Activated CD8-positive, alpha-beta memory T cell treated with anti-CD3 and anti-CD28 coated beads for 4 hours (primary cell): ENCODE results near the gene IL31RA.
"Not testable (repeated sequence)": the region's sequence is repeated elsewhere in the genome, so short reads cannot be mapped to it uniquely, and the experiment has no call there.

Source experiments
- DNase-seq, 2 donors: peaks; one replicate each; pipeline ENCODE4 v3.0.0-alpha.2; 2020; ENCODE audit warnings: low read depth in 2 of 2

Gene IL31RA

GRCh38 chr5:55850839-55851674 is at the start of gene IL31RA:
Gene IL31RA (plus strand): TSS chr5:55851357. CDS start chr5:55851571, 214 bp downstream.
- DNase-seq = no peak

GRCh38 chr5:55808814-55809213 is 42.3 kb upstream of the IL31RA start:
- not testable (repeated sequence) for DNase-seq

DNA sequence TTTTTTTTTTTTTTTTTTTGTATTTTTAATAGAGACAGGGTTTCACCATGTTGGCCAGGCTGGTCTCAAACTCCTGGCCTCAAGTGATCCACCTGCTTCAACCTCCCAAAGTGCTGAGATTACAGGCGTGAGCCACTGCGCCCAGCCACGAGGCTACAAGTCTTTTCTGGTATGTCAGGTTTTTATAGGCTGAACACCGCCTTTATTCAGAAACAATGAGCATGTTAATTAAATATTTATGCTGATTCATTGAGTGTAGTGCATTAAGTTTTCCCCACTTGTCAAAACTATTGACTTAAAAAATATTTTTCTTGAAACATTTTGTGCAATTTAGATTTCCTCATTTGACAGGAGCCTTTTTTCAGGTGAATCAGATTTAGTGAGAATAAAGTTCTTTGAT is 35.2 kb upstream of the IL31RA start:
- DNase-seq = not testable (repeated sequence)

- no peak for DNase-seq
These were observed 34.8 kb upstream of the IL31RA start for GRCh38 chr5:55816342-55816741.

DNA sequence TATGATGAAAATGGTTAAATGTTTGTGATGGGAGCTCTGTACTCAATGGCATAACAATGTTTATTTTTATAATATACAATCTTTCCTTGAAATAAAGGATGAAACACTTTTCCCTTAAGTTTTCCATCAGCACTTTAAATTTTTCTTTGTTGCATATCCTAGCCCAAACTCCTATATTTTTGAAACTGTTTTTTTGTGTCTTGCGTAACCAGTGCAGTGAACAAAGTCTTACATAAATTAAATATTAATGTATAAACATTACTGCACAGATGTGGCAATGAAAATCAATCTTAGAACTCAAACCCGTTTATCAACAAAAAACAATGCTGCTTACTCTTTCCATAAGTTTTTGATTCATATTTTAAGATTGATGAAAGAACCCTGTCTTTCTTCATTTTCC is 34.1 kb upstream of the IL31RA start:
- DNase-seq = no peak

DNA sequence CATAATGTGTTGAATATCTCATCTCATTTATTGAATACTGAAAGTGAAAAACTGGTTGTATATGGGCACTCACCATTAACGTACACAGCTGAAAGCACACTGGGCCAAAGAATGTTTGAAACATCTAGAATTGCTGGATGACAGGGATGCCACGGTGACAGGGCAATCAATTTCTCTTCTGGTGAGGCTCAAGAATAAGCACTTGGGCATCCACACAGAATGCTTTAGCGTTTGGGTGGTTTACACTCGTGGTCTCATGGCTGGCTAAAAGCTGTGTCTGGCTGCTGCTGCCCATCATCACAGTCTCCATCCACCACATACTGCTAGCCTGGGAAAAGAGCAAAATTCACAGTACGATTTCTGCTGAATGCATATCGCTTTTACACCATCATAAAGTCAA is 30.7 kb upstream of the IL31RA start:
- DNase-seq = no peak

GRCh38 chr5:55821731-55822512 is 29.2 kb upstream of the IL31RA start:
- no peak for DNase-seq

DNA sequence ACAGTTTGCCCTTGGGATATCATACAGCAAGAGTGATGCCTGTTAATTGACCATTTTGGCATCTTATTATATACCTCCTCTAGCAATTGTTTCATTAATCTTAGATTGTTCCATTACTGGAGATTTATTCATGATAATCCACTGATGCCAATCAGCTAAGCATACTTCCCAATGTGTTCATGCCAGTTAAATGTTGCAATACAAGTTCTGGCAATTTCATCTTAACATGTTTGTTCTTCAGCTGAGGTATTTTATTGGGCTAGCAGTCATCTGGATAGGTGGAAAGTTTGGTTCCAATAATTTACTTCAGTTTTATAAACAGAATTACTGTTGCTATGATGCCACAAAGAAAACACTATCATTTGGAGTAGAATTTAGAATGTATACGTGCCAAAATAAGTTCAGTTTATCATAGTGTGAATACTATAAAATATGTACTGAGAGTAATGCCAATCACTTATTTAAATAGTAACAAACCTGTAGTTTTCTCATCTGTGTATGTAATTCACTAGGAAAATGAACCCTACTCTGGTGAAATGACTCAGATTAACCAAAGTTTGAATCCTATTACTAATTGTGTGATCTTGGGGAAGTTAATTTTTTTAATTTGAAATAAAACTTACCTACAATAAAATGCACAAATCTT is 27.9 kb upstream of the IL31RA start:
- no peak for DNase-seq

- no peak for DNase-seq
These were observed 21.2 kb upstream of the IL31RA start for GRCh38 chr5:55829956-55830355.

DNA sequence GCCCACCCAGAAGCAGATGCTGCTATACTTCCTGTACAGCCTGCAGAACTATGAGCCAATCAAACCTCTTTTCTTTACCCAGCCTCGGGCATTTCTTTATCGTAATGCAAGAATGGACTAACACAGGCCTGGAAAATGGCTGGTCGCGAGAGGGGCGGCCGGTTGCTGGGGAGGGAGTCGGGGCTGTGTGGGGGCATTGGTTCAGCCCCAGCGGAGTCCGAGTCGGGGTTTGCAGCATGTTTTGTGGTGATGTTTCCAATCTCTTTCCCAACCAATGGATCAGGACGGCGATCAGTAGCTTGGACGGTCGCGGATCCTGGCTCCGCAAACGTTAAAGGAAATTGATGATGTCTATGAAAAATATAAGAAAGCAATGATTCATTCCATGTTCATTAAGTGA is 18.7 kb upstream of the IL31RA start:
- DNase-seq = no peak

DNA sequence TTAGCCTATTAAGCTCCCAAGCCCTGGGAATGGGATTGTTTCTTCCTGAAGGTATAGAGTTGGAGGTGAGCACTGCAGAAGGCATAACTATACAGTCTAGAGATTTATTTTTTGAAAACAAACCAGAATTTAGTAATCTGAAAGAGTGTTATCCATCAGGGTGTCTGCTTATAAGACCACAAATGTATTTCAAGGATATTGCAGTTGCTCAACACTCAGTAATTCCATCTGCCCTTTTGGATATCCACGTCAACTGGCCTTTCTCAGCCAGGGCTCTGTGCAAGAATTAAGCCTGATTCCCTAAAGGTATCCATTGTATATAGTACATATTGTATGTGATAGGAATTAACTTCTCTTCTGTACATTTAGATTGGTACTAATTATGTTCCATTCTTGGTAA is 15.0 kb upstream of the IL31RA start:
- DNase-seq = no peak

- DNase-seq = no peak
These were observed 9.2 kb upstream of the IL31RA start for GRCh38 chr5:55841976-55842375.

- DNase-seq = no peak
These were observed 3.3 kb upstream of the IL31RA start for GRCh38 chr5:55847837-55848236.

DNA sequence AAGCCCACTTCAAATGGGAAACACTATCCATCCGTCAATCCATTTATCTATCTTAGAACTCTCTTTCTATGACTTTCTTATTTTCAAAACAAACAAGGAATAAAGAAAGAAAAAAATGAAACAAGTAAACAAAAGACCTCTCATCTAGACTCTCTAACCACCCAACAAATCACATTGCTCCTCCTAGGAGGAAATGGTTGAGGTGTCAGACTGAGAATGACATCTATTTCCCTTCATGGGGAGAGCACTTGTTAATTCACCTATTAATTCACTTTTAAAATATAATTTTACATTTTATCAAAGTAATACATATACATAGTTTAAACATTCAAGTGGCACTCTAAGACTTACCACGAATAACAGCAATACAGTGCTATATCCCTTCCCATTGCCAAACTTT is 2.4 kb upstream of the IL31RA start:
- no peak for DNase-seq

DNA sequence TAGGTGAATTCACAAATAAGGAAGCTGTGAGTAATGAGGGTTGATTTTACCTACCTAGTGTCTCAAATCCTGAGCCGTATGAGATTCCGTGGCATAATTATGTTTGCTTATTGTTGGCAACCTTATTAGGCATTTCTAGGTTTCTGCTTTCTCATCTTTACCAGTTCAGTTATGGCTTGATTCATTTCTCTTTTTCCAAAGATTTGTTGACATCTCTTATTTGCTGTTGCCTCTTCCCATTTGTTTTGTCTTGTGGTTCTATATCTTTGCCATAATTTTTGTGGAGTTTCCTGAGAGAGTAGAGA is 470 bp downstream of the IL31RA start:
- no peak for DNase-seq

DNA sequence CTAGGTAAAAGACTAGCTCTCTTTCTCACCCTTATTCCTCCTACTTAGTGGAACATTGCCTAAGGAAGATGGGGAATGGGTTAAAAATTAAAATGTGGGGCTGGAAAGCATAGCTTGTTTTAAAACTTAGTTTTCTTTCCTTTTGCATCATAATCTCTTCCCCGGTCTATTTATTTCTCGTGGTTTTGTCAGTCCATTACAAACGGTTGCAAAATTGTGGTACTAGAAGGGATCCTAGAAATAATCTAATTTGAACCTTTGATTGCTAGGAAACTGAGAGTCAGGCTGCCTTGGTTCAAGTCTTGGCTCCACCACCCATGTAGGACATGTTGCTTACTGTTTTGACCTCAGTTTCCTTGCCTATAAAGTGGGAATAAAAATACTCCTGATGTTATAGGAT is 1.3 kb downstream of the IL31RA start:
- no peak for DNase-seq

DNA sequence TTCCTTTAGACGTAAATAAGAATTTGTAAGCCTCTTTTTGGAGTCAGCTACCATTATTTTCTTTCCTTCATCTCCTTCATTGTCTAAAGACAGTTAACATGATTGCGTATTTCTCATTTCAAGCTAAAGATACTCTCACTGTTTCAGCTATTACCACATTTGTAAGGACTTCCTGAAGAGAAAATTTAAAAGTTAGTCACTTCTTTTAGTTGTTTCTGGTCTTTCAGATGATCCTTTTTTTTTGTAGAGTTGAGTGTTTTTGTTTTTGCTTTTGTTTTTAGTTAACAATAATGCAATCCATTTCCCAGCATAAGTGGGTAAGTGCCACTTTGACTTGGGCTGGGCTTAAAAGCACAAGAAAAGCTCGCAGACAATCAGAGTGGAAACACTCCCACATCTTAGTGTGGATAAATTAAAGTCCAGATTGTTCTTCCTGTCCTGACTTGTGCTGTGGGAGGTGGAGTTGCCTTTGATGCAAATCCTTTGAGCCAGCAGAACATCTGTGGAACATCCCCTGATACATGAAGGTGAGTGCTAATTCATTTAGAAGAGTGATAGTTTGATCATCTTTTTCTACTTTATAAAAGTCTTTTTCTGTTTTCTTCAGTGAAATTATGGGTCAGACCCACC is 2.0 kb downstream of the IL31RA start:
- DNase-seq = no peak

GRCh38 chr5:55853818-55854217 is 2.7 kb downstream of the IL31RA start:
- no peak for DNase-seq

DNA sequence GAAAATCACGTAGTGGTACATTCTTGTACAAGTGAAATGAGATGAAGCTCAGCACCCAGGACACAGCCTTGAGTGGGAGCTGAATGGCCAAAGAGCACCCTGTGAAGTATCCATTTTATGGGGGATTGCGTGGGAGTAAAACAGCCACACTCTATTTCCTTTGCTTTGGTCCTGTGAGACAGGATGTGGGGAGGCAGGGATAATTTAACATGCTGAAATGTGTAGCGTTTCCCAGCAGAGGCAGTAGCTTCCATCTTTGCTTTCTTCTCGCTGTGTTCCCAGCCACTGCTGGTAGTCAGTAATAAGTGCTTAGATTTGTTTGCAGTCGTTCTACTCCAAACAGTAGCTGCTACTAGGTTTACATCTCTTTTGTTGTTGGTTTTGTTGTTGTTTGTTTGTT is 4.4 kb downstream of the IL31RA start:
- no peak for DNase-seq

- DNase-seq = no peak
These were observed 5.5 kb downstream of the IL31RA start for GRCh38 chr5:55856516-55857246.

DNA sequence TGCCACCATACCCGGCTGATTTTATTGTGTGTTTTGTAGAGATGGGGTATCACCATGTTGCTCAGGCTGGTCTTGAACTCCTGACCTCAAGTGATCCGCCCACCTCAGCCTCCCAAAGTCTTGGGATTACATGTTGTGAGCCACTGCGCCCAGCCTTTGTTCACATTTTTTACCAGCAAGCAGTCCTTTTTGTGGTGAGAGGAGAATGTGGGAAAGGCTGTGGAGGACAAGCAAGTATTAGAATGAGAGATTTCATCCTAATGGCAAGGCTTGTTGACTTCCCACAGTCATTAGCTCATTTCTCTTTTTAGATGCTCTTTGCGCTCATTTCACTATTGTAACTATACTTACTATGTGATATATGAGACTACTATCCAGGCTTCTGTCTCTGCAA is 6.1 kb downstream of the IL31RA start:
- DNase-seq = no peak

GRCh38 chr5:55858104-55858503 is 6.9 kb downstream of the IL31RA start:
- no peak for DNase-seq
